ENCODE results near the gene RFFL.

Gene RFFL

DNA sequence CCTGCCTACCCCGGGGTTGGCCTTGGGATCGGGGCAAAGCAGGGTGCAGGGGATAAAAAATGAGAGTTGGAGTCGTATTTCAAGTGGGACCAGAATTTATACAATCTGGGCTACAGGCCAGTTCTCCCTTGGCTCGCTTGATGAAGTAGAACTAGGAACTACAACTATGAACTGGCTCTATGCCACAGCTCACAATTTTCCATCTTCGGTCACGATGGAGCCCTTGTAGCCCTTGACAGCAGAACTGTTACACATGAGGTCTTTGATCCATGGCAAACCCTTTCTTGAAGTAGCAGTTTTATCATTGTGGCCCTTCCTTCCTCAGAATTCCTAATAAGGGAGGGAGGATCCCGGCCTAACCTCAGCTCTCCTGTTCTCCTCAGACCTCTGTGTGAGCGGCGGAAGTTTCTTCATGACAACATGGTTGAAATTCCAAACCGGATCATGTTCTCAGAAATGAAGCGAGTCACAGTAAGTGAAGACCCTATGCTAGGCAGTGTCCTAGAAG is 66.1 kb downstream of the RFFL start:
- DNase-seq (ENCODE audit: insufficient read length, low spot score) (no peak), FAIRE-seq (no peak)
- TF ChIP-seq, protein P1, sequence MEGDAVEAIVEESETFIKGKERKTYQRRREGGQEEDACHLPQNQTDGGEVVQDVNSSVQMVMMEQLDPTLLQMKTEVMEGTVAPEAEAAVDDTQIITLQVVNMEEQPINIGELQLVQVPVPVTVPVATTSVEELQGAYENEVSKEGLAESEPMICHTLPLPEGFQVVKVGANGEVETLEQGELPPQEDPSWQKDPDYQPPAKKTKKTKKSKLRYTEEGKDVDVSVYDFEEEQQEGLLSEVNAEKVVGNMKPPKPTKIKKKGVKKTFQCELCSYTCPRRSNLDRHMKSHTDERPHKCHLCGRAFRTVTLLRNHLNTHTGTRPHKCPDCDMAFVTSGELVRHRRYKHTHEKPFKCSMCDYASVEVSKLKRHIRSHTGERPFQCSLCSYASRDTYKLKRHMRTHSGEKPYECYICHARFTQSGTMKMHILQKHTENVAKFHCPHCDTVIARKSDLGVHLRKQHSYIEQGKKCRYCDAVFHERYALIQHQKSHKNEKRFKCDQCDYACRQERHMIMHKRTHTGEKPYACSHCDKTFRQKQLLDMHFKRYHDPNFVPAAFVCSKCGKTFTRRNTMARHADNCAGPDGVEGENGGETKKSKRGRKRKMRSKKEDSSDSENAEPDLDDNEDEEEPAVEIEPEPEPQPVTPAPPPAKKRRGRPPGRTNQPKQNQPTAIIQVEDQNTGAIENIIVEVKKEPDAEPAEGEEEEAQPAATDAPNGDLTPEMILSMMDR (IDR thresholded peaks at IDR 0.05; ENCODE audit: insufficient read depth, missing control alignments): no peak

DNA sequence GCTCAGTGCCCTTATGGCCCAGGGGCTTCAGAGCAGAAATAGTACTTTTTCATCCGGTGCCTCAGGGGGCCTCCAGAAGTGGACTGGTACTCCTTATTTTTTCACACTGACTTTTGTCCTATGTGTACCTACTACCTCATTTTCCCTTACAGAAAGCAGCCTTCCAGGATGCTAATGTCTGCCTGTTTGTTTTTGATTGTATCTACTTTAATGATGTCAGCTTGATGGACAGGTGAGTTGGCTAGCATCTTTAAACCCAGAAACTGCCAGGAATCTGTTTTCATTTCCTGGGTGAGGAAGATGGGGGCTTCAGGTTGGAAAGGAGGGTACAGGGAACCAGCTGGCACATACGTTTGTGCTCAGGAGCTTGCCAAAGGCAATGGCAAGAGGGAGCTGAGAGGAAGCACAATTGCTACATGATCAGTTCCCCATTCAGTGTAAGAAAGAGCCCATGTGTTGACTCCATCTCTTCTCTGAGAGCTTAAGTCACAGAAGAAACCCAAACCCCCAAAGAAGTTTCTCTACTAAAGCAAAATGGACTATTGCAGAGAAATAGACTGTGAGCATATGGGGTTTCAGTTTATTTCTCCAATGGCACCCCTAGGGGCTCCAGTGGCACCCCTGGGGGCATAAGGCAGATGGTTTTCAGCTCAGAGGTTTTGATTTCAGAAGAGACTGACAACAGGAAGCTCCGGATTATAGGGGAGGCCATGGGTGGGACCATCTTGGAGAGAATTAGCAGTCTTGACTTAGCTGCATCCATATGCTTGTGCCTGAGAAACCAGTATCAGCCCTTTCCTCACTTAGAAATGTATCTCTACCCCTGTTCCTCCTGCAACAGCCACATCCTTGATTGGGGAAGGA is 66.9 kb downstream of the RFFL start:
- DNase-seq (ENCODE audit: insufficient read length, low spot score): no peak
- FAIRE-seq: no peak
- TF ChIP-seq, protein P1 (IDR thresholded peaks at IDR 0.05; ENCODE audit: insufficient read depth, missing control alignments): no peak

DNA sequence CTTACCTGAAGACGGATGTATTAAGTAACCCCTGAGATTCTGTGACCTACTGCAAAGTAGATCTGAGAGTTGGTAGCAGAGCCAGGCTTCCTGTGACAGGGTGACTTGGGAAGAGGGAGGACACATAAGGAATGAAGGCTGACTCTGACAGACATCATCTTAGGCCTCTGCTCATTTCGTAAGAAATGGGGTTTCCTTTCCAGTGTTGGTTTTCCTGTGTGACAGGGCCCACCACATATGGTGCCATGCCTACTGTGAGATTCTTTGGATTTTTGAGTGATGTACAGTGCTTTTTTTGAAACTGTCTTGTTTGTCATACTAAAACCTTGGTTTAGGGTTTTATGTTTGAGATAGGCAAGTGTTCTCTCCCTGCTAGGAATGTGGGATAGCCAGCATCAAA is 70.5 kb downstream of the RFFL start:
- TF ChIP-seq, protein P1 (IDR thresholded peaks at IDR 0.05; ENCODE audit: insufficient read depth, missing control alignments): no peak
- DNase-seq (ENCODE audit: insufficient read length, low spot score): no peak
- no peak for FAIRE-seq

DNA sequence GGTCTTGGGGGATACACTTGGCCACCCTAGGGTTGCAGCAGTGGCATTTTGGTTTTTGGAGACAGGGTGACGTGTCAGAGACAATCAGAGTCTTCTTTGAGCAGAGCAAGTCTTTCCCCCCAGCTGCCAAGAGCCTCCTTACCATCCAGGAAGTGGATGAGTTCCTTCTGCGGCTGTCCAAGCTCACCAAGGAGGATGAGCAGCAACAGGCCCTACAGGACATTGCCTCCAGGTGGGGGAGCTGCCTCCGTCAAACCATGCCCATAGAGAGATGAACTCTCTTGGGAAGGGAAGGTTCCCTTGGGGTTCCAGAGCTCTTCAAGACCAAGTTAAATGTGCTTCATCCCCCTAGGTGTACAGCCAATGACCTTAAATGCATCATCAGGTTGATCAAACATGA is 71.9 kb downstream of the RFFL start:
- FAIRE-seq: no peak
- DNase-seq (ENCODE audit: insufficient read length, low spot score): no peak
- TF ChIP-seq, protein P1 (IDR thresholded peaks at IDR 0.05; ENCODE audit: insufficient read depth, missing control alignments): no peak

DNA sequence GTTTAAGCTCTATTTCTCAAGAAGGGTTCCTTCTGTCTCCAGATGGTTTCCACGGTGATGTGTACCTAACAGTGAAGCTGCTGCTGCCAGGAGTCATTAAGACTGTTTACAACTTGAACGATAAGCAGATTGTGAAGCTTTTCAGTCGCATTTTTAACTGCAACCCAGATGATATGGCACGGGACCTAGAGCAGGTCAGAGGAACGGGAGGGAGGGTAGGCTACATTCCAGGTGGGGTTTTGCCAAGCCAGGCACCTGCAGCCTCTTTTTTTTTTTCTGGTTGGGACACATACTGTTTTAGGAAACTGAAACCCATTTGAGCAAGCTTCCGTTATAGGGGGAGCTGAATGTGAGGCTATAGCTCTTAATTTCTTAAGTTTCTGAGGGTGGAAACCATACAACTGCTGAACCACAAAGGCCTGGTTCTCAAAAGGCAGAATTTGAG is 72.6 kb downstream of the RFFL start:
- no peak for DNase-seq (ENCODE audit: insufficient read length, low spot score)

DNA sequence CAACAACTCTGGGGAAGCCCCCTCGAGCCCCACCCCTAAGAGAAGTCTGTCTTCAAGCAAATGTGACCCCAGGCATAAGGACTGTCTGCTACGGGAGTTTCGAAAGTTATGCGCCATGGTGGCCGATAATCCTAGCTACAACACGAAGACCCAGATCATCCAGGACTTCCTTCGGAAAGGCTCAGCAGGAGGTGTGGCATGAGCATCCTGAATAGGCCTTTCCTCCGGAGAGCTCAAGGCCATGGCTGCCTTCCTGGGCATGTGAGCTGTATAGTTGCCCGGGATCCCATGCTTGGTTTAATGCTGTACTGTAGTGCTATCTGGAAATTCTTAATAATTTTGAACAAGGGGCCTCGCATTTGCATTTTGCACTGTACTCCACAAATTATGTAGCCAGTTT is 74.0 kb downstream of the RFFL start:
- FAIRE-seq (no peak), DNase-seq (ENCODE audit: insufficient read length, low spot score) (no peak)
- TF ChIP-seq, protein P1 (IDR thresholded peaks at IDR 0.05; ENCODE audit: insufficient read depth, missing control alignments): no peak

More for the DNA sequence above, 72.6 kb downstream of the RFFL start:
- TF ChIP-seq, protein P1 (IDR thresholded peaks at IDR 0.05; ENCODE audit: insufficient read depth, missing control alignments): no peak
- FAIRE-seq: no peak

DNA sequence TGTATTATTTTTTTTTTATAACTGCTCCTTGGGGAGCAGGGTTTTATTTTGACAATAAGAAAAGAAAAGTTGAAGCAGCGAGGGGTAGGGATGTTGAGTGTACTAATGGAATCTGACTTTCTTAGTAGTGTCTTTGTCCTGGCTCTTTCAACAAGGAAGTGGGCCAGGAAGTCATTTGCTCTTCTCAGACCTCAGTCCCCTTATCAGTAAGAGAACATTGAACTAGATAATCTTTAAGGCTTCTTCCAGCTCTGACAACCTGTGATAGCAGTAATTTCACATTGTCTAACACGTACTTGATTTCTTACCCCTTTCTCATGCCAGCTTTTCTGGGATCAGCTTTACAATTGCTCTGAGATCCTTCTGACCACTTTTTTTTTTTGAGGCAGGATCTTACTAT is 74.9 kb downstream of the RFFL start:
- TF ChIP-seq, protein P1 (IDR thresholded peaks at IDR 0.05; ENCODE audit: insufficient read depth, missing control alignments): no peak
- no peak for DNase-seq (ENCODE audit: insufficient read length, low spot score)
- FAIRE-seq: no peak

Measured in D721Med (cell line).